HFF-Myc (cell line): ENCODE results near the gene NOL9.

Source experiments
- DNase-seq: peaks from one replicate; pipeline ENCODE4 v3.0.0-alpha.2; 2011; ENCODE audit warnings: low read depth; ENCODE audit errors: extremely low read depth
- H3K4me3 ChIP-seq: replicated peaks from 2 replicates; pipeline ENCODE4 v1.5.1; 2011; ENCODE audit warnings: low read depth, mild to moderate bottlenecking, control low read depth, low read length
- TF ChIP-seq, protein P1 (sequence below): IDR thresholded peaks from 2 replicates; pipeline ENCODE4 v1.5.1; 2012; ENCODE audit warnings: mild to moderate bottlenecking, low read depth, low read length, control low read depth; ENCODE audit errors: missing control alignments

Gene NOL9

DNA sequence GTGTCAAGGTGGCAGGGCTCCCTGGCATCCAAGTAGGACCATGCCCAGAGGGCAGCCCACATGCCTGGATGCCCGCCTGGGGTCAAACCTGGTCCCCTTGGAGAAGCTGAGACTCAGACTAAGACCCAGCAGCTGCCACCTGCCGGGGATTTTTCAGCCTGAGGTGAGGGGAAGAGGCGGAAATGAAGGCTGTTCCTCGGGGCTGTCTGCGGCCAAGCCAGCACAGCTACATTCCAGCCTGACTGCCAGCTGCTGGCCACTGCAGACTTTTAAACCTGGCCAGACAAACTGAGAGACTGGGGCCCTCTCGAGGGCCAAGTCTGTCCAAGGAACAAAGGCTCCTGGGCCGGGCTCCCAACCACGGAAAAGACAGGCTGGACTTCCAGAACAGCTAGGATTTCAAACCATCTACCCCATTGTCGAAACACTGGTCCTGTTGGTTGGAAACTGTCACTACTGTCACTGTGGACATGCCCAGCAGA is 41.0 kb downstream of the NOL9 start:
- no peak for DNase-seq

DNA sequence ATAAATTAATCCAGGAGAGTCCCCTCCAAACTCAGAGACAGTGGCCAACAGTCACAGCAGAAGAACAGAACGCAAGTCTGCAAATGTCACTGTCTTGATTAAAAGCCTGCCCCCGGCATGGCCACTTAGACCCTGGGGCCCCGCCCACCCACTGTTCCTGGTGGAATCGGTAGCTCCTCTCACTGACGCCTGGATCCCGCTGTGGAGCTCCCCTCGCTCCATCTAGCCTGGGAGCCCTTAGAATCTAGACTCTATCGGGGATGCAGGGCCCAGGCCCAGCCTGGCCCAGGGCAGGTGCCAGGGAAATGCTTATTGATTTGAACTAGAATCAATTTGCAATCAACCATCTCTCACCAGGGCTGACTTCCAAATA is 41.4 kb downstream of the NOL9 start:
- no peak overlapping the region for H3K4me3 ChIP-seq
- no peak for DNase-seq
- TF ChIP-seq, protein P1, sequence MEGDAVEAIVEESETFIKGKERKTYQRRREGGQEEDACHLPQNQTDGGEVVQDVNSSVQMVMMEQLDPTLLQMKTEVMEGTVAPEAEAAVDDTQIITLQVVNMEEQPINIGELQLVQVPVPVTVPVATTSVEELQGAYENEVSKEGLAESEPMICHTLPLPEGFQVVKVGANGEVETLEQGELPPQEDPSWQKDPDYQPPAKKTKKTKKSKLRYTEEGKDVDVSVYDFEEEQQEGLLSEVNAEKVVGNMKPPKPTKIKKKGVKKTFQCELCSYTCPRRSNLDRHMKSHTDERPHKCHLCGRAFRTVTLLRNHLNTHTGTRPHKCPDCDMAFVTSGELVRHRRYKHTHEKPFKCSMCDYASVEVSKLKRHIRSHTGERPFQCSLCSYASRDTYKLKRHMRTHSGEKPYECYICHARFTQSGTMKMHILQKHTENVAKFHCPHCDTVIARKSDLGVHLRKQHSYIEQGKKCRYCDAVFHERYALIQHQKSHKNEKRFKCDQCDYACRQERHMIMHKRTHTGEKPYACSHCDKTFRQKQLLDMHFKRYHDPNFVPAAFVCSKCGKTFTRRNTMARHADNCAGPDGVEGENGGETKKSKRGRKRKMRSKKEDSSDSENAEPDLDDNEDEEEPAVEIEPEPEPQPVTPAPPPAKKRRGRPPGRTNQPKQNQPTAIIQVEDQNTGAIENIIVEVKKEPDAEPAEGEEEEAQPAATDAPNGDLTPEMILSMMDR = no peak

More for the DNA sequence above, 41.0 kb downstream of the NOL9 start:
- TF ChIP-seq, protein P1 = no peak
- no peak overlapping the region for H3K4me3 ChIP-seq

DNA sequence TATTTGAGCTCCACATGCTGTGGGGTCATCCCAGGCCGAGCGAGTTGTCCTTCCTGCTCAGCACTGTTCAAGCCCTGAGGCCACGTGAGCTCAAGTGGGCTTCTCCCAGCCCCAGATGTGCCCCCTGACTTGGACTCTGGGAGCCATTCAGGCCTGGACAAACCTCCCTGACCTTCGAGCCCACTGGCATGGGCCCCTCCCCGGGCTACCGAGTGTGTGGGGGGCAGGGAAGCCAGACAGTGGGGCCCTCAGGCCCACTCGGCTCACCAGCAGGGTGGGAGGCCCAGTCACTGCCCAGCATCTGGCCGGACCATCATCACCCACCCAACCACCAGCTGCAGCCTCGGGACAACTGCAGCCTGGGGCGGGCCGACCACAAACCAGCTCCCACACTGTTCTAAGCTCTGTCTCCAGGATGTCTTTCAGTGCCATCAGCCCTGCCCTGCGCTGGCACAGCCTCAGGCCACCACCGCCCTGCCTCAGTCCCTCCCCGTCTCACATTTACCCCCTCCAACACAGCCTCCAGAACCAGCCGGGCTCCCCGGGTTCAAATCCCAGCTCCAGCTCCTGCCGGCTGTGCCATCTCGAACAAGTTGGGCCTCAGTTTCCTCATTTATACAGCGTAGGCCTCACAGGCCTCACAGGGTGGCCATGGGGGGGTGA is 41.9 kb downstream of the NOL9 start:
- H3K4me3 ChIP-seq = no peak overlapping the region
- TF ChIP-seq, protein P1 = no peak
- DNase-seq = no peak

DNA sequence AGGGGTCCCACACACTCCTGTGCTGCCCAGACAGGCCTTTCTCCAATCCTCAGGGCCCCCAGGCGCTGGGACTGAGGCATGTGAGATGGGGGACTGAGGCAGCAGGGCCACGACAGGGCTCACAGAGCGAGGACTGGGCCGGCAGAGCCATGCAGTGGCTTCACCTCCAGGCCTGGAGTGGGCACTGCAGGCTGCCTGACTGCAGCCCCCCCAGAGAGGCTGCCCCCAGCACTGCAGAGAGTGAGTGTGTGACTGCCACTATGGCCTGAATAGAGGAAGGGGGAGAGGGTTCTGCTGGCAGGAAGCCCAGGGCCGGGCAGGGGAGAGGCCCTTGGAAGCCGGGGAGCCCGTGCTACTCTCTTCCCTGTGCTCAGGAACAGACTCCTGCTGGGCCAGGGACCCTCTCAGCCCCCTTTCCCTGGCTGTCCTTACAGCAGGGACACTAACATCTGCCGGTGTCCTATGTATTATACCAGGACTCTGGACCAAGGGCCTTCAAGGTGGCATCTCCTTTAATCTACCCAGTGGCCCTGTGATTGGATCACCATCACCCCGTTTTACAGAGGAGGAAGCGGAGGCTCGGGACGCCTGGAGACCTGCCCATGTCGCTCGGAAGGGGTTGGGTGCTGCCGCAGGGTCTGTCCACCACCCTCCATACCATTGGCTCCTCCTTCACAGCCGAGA is 42.6 kb downstream of the NOL9 start:
- TF ChIP-seq, protein P1 = no peak
- no peak overlapping the region for H3K4me3 ChIP-seq
- no peak for DNase-seq

DNA sequence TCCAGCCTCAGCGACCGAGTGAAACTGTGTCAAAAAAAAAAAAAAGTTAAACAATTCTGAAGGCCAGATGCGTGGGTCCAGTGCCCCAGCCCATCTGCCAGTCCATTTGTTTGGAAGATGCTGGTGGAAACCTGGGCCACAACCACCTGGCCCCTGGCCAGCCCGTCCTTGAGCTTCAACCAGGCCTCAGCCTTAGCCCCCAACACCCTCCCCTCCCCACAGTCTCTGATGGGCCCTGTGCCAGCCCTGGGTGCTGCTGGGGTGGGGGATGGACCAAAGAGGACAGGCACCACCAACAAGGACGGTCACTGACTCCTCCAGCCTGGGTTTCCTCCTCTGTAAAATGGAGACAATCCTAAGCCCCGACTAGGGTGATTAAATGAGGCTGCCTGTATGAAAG is 43.3 kb downstream of the NOL9 start:
- TF ChIP-seq, protein P1 = no peak
- no peak for DNase-seq

DNA sequence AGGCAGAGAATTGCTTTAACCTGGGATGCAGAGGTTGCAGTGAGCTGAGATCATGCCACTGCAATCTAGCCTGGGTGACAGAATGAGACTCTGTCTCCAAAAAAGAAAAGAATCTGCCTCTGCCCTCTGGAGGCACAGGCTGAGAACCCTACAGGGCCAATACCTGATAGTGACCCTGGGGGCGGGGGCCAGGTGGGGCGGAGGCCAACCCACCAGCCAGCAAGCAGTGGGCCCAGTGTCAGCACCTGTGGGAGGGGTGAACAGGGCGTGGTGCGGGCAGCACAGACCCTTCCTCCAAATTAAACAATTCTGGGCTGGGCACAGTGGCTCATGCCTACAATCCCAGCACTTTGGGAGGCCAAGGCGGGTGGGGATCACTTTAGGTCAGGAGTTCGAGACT is 43.8 kb downstream of the NOL9 start:
- TF ChIP-seq, protein P1 = no peak
- no peak for DNase-seq
- no peak overlapping the region for H3K4me3 ChIP-seq

More for the DNA sequence above, 43.3 kb downstream of the NOL9 start:
- H3K4me3 ChIP-seq = no peak overlapping the region
